GM23338 (cell line): ENCODE data around the gene TMEM14A. TPM values are rescaled to one million over a fixed set of nuclear protein-coding genes. Genes with fewer than 3 reads are reported as not detected.
"Not testable (repeated sequence)": the region's sequence is repeated elsewhere in the genome, so short reads cannot be mapped to it uniquely, and the experiment has no call there.

Experiments used
- ATAC-seq: fragments of 200-7000 bp; cut with Tn5 transposase; 3 replicates; pipeline ENCODE4 v1.9.1; 2020
- DNase-seq: peaks from one replicate; pipeline ENCODE4 v3.0.0-alpha.2; 2015; ENCODE audit warnings: low spot score
- H2AFZ ChIP-seq: fragments of 200-600 bp; sonication (generic); 2 replicates; pipeline ENCODE4 v1.8.0; 2016; ENCODE audit warnings: antibody characterized with exemption, mild to moderate bottlenecking, moderate library complexity
- H3F3A ChIP-seq: fragments of 200-600 bp; sonication (generic); replicated peaks from 2 replicates; pipeline ENCODE4 v1.8.0; 2017; ENCODE audit warnings: antibody characterized with exemption, mixed run types, low read depth
- H3K27ac ChIP-seq: fragments of 200-600 bp; sonication (generic); 2 replicates; pipeline ENCODE4 v1.6.1; 2016; ENCODE audit warnings: low read depth
- H3K27me3 ChIP-seq: fragments of 200-600 bp; sonication (generic); 2 replicates; pipeline ENCODE4 v1.8.0; 2016; ENCODE audit warnings: mild to moderate bottlenecking, mixed run types, moderate library complexity; ENCODE audit not compliant: insufficient read depth
- H3K36me3 ChIP-seq: fragments of 200-600 bp; sonication (generic); 2 replicates; pipeline ENCODE4 v1.8.0; 2016; ENCODE audit warnings: mild to moderate bottlenecking; ENCODE audit not compliant: insufficient read depth
- H3K4me1 ChIP-seq: fragments of 200-600 bp; sonication (generic); 2 replicates; pipeline ENCODE4 v1.8.0; 2016; ENCODE audit warnings: mild to moderate bottlenecking, moderate library complexity; ENCODE audit not compliant: insufficient read depth
- H3K4me2 ChIP-seq: fragments of 200-600 bp; sonication (generic); 2 replicates; pipeline ENCODE4 v1.7.1; 2017; ENCODE audit warnings: mixed run types
- H3K4me3 ChIP-seq: fragments of 200-600 bp; sonication (generic); 2 replicates; pipeline ENCODE4 v1.6.1; 2016; ENCODE audit warnings: mixed run types
- H3K79me2 ChIP-seq: fragments of 200-600 bp; sonication (generic); replicated peaks from 2 replicates; pipeline ENCODE4 v1.8.0; 2017; ENCODE audit warnings: mild to moderate bottlenecking; ENCODE audit not compliant: insufficient read depth
- H3K9me2 ChIP-seq: fragments of 200-600 bp; sonication (generic); 2 replicates; pipeline ENCODE4 v1.8.0; 2017; ENCODE audit not compliant: insufficient read depth
- H4K20me1 ChIP-seq: fragments of 200-600 bp; sonication (generic); replicated peaks from 2 replicates; pipeline ENCODE4 v1.8.0; 2017; ENCODE audit warnings: mild to moderate bottlenecking; ENCODE audit not compliant: insufficient read depth
- H3K27ac Mint-ChIP-seq: 2 replicates; pipeline ENCODE4 v1.8.0; 2020; ENCODE audit warnings: inconsistent platforms, mild to moderate bottlenecking, moderate library complexity, mixed read lengths
- H3K27me3 Mint-ChIP-seq: 3 replicates; pipeline ENCODE4 v1.8.0; 2022; ENCODE audit warnings: low read depth, mild to moderate bottlenecking, moderate library complexity, mixed read lengths, inconsistent platforms; ENCODE audit not compliant: insufficient read depth, poor library complexity
- H3K36me3 Mint-ChIP-seq: 3 replicates; pipeline ENCODE4 v1.8.0; 2021; ENCODE audit warnings: low read depth, mild to moderate bottlenecking, inconsistent platforms, moderate library complexity, mixed read lengths
- H3K4me1 Mint-ChIP-seq: 3 replicates; pipeline ENCODE4 v1.8.0; 2020; ENCODE audit warnings: mild to moderate bottlenecking, inconsistent platforms, mixed read lengths
- H3K4me3 Mint-ChIP-seq: 3 replicates; pipeline ENCODE4 v1.8.0; 2021; ENCODE audit warnings: moderate library complexity, mild to moderate bottlenecking, inconsistent platforms, mixed read lengths
- H3K9me3 Mint-ChIP-seq: 3 replicates; pipeline ENCODE4 v1.8.0; 2020; ENCODE audit warnings: moderate library complexity, mild to moderate bottlenecking, inconsistent platforms, mixed read lengths
- JUNB ChIP-seq: IDR thresholded peaks from one replicate; pipeline ENCODE4 v1.6.1; 2016; ENCODE audit warnings: antibody characterized with exemption; ENCODE audit not compliant: unreplicated experiment
- STAT1 ChIP-seq: IDR thresholded peaks from one replicate; pipeline ENCODE4 v1.6.1; 2016; ENCODE audit warnings: antibody characterized with exemption; ENCODE audit not compliant: unreplicated experiment
- ZNF114 ChIP-seq: fragments of 250-450 bp; sonication (Bioruptor Pico); IDR thresholded peaks from 2 replicates; pipeline ENCODE4 v1.5.0; 2020; ENCODE audit warnings: mild to moderate bottlenecking, moderate library complexity
- polyA plus RNA-seq: library from polyadenylated mRNA; unstranded; fragments of >200 nt; fragmentation: Nextera tagmentation; extraction: Ambion mirVana; gene quantifications from 2 replicates; pipeline ENCODE4 v1.2.1, GENCODE V29; 2016
- total RNA-seq: library from RNA; depleted of rRNA; stranded (reverse); fragments of >200 nt; shearing (Covaris generic); gene quantifications from 2 replicates; pipeline ENCODE4 v1.2.3, GENCODE V29; 2014
- TF ChIP-seq, protein P1 (sequence below): IDR thresholded peaks from 2 replicates; pipeline ENCODE4 v1.6.1; 2016; ENCODE audit warnings: antibody characterized with exemption
- TF ChIP-seq, protein P2 (sequence below): fragments of 250-450 bp; sonication (Bioruptor Pico); IDR thresholded peaks from 2 replicates; pipeline ENCODE4 v1.5.0; 2020; ENCODE audit warnings: mild to moderate bottlenecking, moderate library complexity

The TMEM14A gene
- total and polyA plus RNA-seq, 2 experiments from 2014 or later: 13.9 to 36.0 TPM

DNA sequence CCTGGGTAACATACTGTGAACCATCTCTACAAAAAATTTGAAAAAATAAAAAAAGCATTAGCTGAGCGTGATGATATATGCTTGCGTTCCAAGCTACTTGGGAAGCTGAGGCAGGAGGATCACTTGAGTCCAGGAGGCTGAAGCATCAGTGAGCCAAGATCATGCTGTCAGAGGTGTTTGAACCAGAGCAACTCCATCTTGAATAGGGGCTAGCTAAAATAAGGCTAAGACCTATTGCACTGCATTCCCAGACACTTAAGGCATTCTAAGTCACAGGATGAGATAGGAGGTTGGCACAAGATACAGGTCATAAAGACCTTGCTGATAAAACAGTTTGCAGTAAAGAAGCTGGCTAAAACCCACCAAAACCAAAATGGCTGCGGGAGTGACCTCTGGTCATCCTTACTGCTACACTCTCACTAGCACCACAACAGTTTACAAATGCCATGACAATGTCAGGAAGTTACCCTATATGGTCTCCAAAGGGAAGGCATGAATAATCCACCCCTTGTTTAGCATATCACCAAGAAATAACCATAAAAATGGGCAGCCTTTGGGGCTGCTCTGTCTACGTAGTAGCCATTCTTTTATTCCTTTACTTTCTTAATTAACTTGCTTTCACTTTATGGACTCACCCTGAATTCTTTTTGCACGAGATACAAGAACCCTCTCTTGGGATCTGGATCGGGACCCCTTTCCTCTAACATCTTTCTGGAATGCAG lies 34.0 kb downstream of the TMEM14A start:
- not testable (repeated sequence) for ATAC-seq, H3K4me3 ChIP-seq, H3K4me2 ChIP-seq, H4K20me1 ChIP-seq, H2AFZ ChIP-seq, H3K36me3 Mint-ChIP-seq, H3K27me3 Mint-ChIP-seq, H3K27ac Mint-ChIP-seq, DNase-seq, H3K36me3 ChIP-seq, H3K79me2 ChIP-seq, H3K27me3 ChIP-seq, H3K4me1 Mint-ChIP-seq, H3K27ac ChIP-seq, H3K4me1 ChIP-seq, H3K9me2 ChIP-seq, H3F3A ChIP-seq, H3K4me3 Mint-ChIP-seq
- H3K9me3 Mint-ChIP-seq: peaks cover 23% of the 10 kb centered on the region; the same call in 2 of the 3 replicates

GRCh38 chr6:52706001-52706400 lies 35.1 kb downstream of the TMEM14A start:
- Histone ChIP-seq H3K27ac (no peak overlapping the region), H3K9me2 (no peaks in the 10 kb centered on the region; the same call in 1 of the 2 replicates), H3K36me3 (no peaks in the 10 kb centered on the region; the same call in 1 of the 2 replicates), H3K27me3 (no peaks in the 10 kb centered on the region), H3K4me2 (no peak overlapping the region), H2AFZ (no peak overlapping the region), H3K4me1 (no peaks in the 10 kb centered on the region), H3K4me3 (no peak overlapping the region), H3K79me2 (no peaks in the 10 kb centered on the region), H4K20me1 (no peaks in the 10 kb centered on the region), H3F3A (no peaks in the 10 kb centered on the region)
- no peaks in the 10 kb centered on the region for H3K4me1 Mint-ChIP-seq
- H3K9me3 Mint-ChIP-seq: peaks cover 23% of the 10 kb centered on the region; the same call in 2 of the 3 replicates
- TF ChIP-seq STAT1: no peak
- TF ChIP-seq, protein P1, sequence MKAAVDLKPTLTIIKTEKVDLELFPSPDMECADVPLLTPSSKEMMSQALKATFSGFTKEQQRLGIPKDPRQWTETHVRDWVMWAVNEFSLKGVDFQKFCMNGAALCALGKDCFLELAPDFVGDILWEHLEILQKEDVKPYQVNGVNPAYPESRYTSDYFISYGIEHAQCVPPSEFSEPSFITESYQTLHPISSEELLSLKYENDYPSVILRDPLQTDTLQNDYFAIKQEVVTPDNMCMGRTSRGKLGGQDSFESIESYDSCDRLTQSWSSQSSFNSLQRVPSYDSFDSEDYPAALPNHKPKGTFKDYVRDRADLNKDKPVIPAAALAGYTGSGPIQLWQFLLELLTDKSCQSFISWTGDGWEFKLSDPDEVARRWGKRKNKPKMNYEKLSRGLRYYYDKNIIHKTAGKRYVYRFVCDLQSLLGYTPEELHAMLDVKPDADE: no peak
- TF ChIP-seq JUNB: no peak
- ATAC-seq: no peak
- H3K27me3 Mint-ChIP-seq: no peaks in the 10 kb centered on the region
- H3K36me3 Mint-ChIP-seq: peaks cover 3% of the 10 kb centered on the region; the same call in 1 of the 3 replicates
- H3K4me3 Mint-ChIP-seq: no peak overlapping the region
- no peak overlapping the region for H3K27ac Mint-ChIP-seq
- DNase-seq: no peak

DNA sequence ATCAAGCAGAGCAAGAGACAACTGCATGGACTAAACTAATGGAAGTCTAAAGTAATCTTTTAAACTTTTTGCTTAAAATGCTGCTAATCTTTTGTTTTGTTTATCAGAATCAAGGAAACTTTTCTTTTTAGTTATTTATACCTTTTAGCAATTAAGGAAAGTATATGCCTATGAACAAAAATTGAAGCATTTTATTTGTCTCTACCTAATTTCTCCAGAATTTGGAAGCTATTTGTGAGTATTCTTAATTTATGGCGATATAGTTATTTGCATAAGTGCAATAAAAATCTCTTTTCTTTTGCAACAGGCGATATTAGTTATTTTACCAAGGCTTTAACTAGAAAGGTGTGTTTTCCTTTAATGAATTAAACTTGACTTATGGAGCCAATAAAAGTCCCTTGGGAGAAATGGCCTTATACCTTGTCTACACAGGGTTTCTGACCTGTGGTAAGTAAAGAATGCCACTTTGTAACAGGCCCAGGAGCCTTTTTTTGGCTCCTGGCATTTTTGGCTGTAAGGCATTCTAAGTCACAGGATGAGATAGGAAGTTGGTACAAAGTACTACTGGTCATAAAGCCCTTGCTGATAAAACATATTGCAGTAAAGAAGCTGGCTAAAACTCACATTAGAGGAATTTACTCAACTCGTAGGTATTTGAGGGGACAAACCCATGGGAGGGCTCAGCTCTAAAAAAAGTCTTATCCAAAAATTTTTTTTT lies 37.2 kb downstream of the TMEM14A start:
- H3K27me3 ChIP-seq: no peaks in the 10 kb centered on the region
- H3K4me3 ChIP-seq: no peak overlapping the region
- no peaks in the 10 kb centered on the region for H3K4me1 ChIP-seq
- no peak overlapping the region for H3K4me2 ChIP-seq
- H3K9me2 ChIP-seq: no peaks in the 10 kb centered on the region; the same call in 1 of the 2 replicates
- Mint-ChIP-seq H3K4me1 (no peaks in the 10 kb centered on the region), H3K27ac (no peak overlapping the region), H3K27me3 (no peaks in the 10 kb centered on the region), H3K9me3 (peaks cover 23% of the 10 kb centered on the region; the same call in 2 of the 3 replicates), H3K4me3 (no peak overlapping the region), H3K36me3 (peaks cover 3% of the 10 kb centered on the region; the same call in 1 of the 3 replicates)
- DNase-seq (no peak), ATAC-seq (no peak)
- H3K27ac ChIP-seq: no peak overlapping the region
- no peak overlapping the region for H2AFZ ChIP-seq
- H3K36me3 ChIP-seq: no peaks in the 10 kb centered on the region; the same call in 1 of the 2 replicates
- no peaks in the 10 kb centered on the region for H4K20me1 ChIP-seq
- H3F3A ChIP-seq: no peaks in the 10 kb centered on the region
- no peaks in the 10 kb centered on the region for H3K79me2 ChIP-seq
- no peak for TF ChIP-seq ZNF114 (CRISPR knock-in tag)
- TF ChIP-seq, protein P2, sequence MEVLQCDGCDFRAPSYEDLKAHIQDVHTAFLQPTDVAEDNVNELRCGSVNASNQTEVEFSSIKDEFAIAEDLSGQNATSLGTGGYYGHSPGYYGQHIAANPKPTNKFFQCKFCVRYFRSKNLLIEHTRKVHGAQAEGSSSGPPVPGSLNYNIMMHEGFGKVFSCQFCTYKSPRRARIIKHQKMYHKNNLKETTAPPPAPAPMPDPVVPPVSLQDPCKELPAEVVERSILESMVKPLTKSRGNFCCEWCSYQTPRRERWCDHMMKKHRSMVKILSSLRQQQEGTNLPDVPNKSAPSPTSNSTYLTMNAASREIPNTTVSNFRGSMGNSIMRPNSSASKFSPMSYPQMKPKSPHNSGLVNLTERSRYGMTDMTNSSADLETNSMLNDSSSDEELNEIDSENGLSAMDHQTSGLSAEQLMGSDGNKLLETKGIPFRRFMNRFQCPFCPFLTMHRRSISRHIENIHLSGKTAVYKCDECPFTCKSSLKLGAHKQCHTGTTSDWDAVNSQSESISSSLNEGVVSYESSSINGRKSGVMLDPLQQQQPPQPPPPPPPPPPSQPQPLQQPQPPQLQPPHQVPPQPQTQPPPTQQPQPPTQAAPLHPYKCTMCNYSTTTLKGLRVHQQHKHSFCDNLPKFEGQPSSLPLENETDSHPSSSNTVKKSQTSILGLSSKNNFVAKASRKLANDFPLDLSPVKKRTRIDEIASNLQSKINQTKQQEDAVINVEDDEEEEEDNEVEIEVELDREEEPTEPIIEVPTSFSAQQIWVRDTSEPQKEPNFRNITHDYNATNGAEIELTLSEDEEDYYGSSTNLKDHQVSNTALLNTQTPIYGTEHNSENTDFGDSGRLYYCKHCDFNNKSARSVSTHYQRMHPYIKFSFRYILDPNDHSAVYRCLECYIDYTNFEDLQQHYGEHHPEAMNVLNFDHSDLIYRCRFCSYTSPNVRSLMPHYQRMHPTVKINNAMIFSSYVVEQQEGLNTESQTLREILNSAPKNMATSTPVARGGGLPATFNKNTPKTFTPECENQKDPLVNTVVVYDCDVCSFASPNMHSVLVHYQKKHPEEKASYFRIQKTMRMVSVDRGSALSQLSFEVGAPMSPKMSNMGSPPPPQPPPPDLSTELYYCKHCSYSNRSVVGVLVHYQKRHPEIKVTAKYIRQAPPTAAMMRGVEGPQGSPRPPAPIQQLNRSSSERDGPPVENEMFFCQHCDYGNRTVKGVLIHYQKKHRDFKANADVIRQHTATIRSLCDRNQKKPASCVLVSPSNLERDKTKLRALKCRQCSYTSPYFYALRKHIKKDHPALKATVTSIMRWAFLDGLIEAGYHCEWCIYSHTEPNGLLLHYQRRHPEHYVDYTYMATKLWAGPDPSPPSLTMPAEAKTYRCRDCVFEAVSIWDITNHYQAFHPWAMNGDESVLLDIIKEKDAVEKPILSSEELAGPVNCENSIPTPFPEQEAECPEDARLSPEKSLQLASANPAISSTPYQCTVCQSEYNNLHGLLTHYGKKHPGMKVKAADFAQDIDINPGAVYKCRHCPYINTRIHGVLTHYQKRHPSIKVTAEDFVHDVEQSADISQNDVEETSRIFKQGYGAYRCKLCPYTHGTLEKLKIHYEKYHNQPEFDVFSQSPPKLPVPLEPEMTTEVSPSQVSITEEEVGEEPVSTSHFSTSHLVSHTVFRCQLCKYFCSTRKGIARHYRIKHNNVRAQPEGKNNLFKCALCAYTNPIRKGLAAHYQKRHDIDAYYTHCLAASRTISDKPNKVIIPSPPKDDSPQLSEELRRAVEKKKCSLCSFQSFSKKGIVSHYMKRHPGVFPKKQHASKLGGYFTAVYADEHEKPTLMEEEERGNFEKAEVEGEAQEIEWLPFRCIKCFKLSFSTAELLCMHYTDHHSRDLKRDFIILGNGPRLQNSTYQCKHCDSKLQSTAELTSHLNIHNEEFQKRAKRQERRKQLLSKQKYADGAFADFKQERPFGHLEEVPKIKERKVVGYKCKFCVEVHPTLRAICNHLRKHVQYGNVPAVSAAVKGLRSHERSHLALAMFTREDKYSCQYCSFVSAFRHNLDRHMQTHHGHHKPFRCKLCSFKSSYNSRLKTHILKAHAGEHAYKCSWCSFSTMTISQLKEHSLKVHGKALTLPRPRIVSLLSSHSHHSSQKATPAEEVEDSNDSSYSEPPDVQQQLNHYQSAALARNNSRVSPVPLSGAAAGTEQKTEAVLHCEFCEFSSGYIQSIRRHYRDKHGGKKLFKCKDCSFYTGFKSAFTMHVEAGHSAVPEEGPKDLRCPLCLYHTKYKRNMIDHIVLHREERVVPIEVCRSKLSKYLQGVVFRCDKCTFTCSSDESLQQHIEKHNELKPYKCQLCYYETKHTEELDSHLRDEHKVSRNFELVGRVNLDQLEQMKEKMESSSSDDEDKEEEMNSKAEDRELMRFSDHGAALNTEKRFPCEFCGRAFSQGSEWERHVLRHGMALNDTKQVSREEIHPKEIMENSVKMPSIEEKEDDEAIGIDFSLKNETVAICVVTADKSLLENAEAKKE (CRISPR knock-in tag): no peak
